Motor neuron (in vitro differentiated cells): Measurements from ENCODE around the gene ANO6. TPM values are rescaled to one million over a fixed set of nuclear protein-coding genes. Genes with fewer than 3 reads are reported as not detected.

Source experiments
- ATAC-seq, 8 experiments: fragments of 200-7000 bp; cut with Tn5 transposase; replicated peaks in 6 of 8; 2 replicates each; pipeline ENCODE4 v1.8.0; 2021; ENCODE audit warnings: mild to moderate bottlenecking in 8 of 8, moderate library complexity in 8 of 8
- H3K27ac ChIP-seq, 2 donors: fragments of 250-450 bp; sonication (Bioruptor Pico); 2 replicates each; pipeline ENCODE4 v1.9.0; 2021; ENCODE audit warnings: antibody characterized with exemption in 2 of 2, mild to moderate bottlenecking in 2 of 2, moderate library complexity in 1 of 2
- H3K4me1 ChIP-seq, 2 donors: fragments of 250-450 bp; sonication (Bioruptor Pico); replicated peaks in 1 of 2; 2 replicates each; pipeline ENCODE4 v1.6.1; 2021; ENCODE audit warnings: antibody characterized with exemption in 2 of 2, mild to moderate bottlenecking in 2 of 2, moderate library complexity in 1 of 2
- H3K4me3 ChIP-seq, 5 donors: fragments of 250-450 bp; sonication (Bioruptor Pico); 2 replicates each; pipeline ENCODE4 v1.9.0; 2021; ENCODE audit warnings: antibody characterized with exemption in 5 of 5, mild to moderate bottlenecking in 5 of 5, moderate library complexity in 4 of 5
- WGBS, 10 experiments: fragments of 450-650 bp; shearing (Covaris generic); methylation state at CpG; one replicate each; pipeline ENCODE4 v1.0.0; 2022; 5-methylcytosine and 5-hydroxymethylcytosine counted together
- in situ Hi-C, 9 experiments: fragments of 400-800 bp; cut with MboI; loops; one replicate each; pipeline ENCODE4 v1.15.0; 2021; ENCODE audit warnings: low sequenced_read_pairs in 9 of 9, low pct_unique_long_range_greater_than_20kb in 2 of 9; ENCODE audit not compliant: unreplicated experiment in 9 of 9
- total RNA-seq, 8 experiments: library from RNA; unstranded; fragments of 300-600 nt; gene quantifications; 2 replicates each; pipeline versions ENCODE4 v1.2.3 to v1.2.4, GENCODE V29; 2022

ANO6 gene
- total RNA-seq, 8 experiments from 2014 or later = 13.2 to 64.7 (median 27.4) TPM

GRCh38 chr12:45464699-45465098, 248.8 kb downstream of the ANO6 start:
- no peak overlapping the region for H3K4me3 ChIP-seq
- WGBS, 10 experiments = 0 to 88% (median 67%) methylated on average over 1 to 4 of the region's 4 CpGs; no CpG with 5 or more reads in 2 of the 10 experiments
- in situ Hi-C loops = no loop called here
- H3K4me1 ChIP-seq = no peaks in the 10 kb centered on the region
- peak in 3 of 8 experiments; percentile 38 to 74 (median 48) for ATAC-seq
- no peak overlapping the region for H3K27ac ChIP-seq

GRCh38 chr12:45468751-45469615, 253.1 kb downstream of the ANO6 start:
- in situ Hi-C loops = no loop called here
- peak in 1 of 8 experiments; percentile 42 for ATAC-seq
- Histone ChIP-seq H3K4me1 (no peaks in the 10 kb centered on the region), H3K4me3 (no peak overlapping the region), H3K27ac (no peak overlapping the region)
- WGBS, 10 experiments = 18 to 100% (median 89%) methylated on average over 1 to 5 of the region's 18 CpGs; no CpG with 5 or more reads in 4 of the 10 experiments

DNA sequence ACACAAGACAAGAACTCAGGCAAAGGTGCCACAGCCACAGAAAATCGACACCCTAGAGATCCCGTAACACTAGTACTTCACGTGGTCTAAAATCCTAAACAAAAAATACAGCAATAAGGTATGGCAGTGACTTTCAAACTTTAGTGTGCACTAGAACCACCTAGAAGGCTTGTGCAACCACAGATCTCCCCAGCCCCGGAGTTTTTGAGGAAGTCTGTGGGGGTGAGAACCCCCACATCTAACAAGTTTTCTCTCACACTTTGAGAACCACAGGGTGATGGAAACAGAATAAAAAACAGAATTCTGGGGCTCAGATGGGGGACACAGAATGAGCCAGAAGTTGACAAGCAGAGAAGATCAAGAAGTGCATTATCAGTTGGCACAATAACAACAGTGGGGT, 254.0 kb downstream of the ANO6 start:
- H3K27ac ChIP-seq = no peak overlapping the region
- no peak for ATAC-seq
- H3K4me1 ChIP-seq = no peaks in the 10 kb centered on the region
- in situ Hi-C loops = no loop called here
- H3K4me3 ChIP-seq = no peak overlapping the region
- WGBS, 10 experiments = 30 to 100% (median 84%) methylated on average over 1 to 4 of the region's 4 CpGs; no CpG with 5 or more reads in 2 of the 10 experiments

GRCh38 chr12:45473636-45474035, 257.7 kb downstream of the ANO6 start:
- Histone ChIP-seq H3K4me1 (no peaks in the 10 kb centered on the region), H3K27ac (no peak overlapping the region), H3K4me3 (no peak overlapping the region)
- in situ Hi-C loops = no loop called here
- ATAC-seq = peak in 1 of 8 experiments; percentile 51
- WGBS, 10 experiments = 0 to 50% (median 20%) methylated on average over 1 to 2 of the region's 3 CpGs; no CpG with 5 or more reads in 3 of the 10 experiments

- no peaks in the 10 kb centered on the region for H3K4me1 ChIP-seq
- H3K4me3 ChIP-seq = no peak overlapping the region
- in situ Hi-C loops = no loop called here
- ATAC-seq = no peak
- H3K27ac ChIP-seq = no peak overlapping the region
These were observed 259.7 kb downstream of the ANO6 start for GRCh38 chr12:45475594-45475993.

DNA sequence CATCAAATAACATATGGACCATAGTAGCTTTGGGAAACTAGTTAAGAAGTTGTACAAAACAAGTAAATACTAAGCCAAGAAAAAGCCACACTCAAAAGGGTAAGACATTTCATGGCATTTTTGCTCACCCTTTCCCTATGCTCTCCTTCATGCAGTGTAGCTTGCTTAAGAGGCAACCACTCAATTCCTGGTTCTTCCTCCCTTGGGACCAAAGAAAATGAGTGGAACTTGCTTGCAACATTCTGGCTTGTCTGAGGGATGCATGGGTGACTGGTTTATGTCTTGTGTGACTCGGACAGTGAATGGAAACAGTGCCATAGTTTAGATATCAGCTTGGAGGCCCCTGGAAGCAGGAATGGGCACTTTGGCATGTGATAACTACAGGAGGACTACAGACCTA, 261.6 kb downstream of the ANO6 start:
- in situ Hi-C loops = no loop called here
- no peak overlapping the region for H3K4me3 ChIP-seq
- WGBS, 10 experiments = 0 to 100% (median 67%) methylated on average over 1 of the region's 1 CpG; no CpG with 5 or more reads in 5 of the 10 experiments
- no peaks in the 10 kb centered on the region for H3K4me1 ChIP-seq
- no peak overlapping the region for H3K27ac ChIP-seq
- no peak for ATAC-seq

- WGBS, 10 experiments = 0 to 100% (median 81%) methylated on average over 1 of the region's 1 CpG
- no peak for ATAC-seq
- in situ Hi-C loops = no loop called here
- no peaks in the 10 kb centered on the region for H3K4me1 ChIP-seq
- H3K4me3 ChIP-seq = no peak overlapping the region
- H3K27ac ChIP-seq = no peak overlapping the region
These were observed 263.0 kb downstream of the ANO6 start for GRCh38 chr12:45478931-45479330.

- Histone ChIP-seq H3K4me3 (no peak overlapping the region), H3K27ac (no peak overlapping the region), H3K4me1 (no peaks in the 10 kb centered on the region)
- no peak for ATAC-seq
- in situ Hi-C loops = no loop called here
- 14 to 95% (median 73%) methylated on average over 2 to 5 of the region's 5 CpGs for WGBS, 10 experiments
These were observed 265.9 kb downstream of the ANO6 start for GRCh38 chr12:45481746-45482145.

- in situ Hi-C loops = no loop called here
- H3K4me1 ChIP-seq = no peaks in the 10 kb centered on the region
- no peak overlapping the region for H3K27ac ChIP-seq
- whole genome bisulfite sequencing, 10 experiments = 32 to 92% (median 62%) methylated on average over 1 to 2 of the region's 2 CpGs; no CpG with 5 or more reads in 2 of the 10 experiments
- no peak overlapping the region for H3K4me3 ChIP-seq
- ATAC-seq = no peak
These were observed 267.7 kb downstream of the ANO6 start for GRCh38 chr12:45483571-45483970.

Other genes with a start within 250 kb of the ANO6 start
- under 1 TPM in 5 of 8 experiments, not detected in 3; 0.09 to 0.86 (median 0.28) TPM for gene DBX2, start 165.0 kb upstream of the ANO6 start, total RNA-seq